K562 (cell line): Measurements from ENCODE around the gene APP. TPM values are rescaled to one million over a fixed set of nuclear protein-coding genes. Genes with fewer than 3 reads are reported as not detected.

Experiments used
- ARNT ChIP-seq, 2 experiments: fragments of 450-650 bp; IDR thresholded peaks; 2 replicates each; pipeline ENCODE4 v1.6.1; 2016; ENCODE audit warnings: mild to moderate bottlenecking in 1 of 2
- CHD7 ChIP-seq: fragments of 200-600 bp; sonication (generic); IDR thresholded peaks from one replicate; pipeline ENCODE4 v1.6.1; 2012; ENCODE audit warnings: mild to moderate bottlenecking, low read depth, low read length, inconsistent platforms
- CUX1 ChIP-seq: fragments of 200-800 bp; sonication (Bioruptor generic); IDR thresholded peaks from 2 replicates; pipeline ENCODE4 v1.6.1; 2016; ENCODE audit warnings: missing genetic modification characterization, missing compliant biosample characterization
- EHMT2 ChIP-seq: fragments of 450-650 bp; IDR thresholded peaks from 2 replicates; pipeline ENCODE4 v1.6.1; 2018; ENCODE audit warnings: antibody characterized with exemption
- HMGXB4 ChIP-seq: sonication (generic); formaldehyde crosslinking; IDR thresholded peaks from 2 replicates; pipeline ENCODE4 v1.8.1; 2023; ENCODE audit warnings: mild to moderate bottlenecking, missing genetic modification reagents
- KAT7 ChIP-seq: sonication (generic); formaldehyde crosslinking; IDR thresholded peaks from 2 replicates; pipeline ENCODE4 v1.8.0; 2022; ENCODE audit warnings: missing genetic modification reagents, mild to moderate bottlenecking, borderline replicate concordance
- ZBTB33 ChIP-seq: sonication (generic); formaldehyde crosslinking; IDR thresholded peaks from 2 replicates; pipeline ENCODE4 v1.8.1; 2023; ENCODE audit warnings: mild to moderate bottlenecking, missing genetic modification reagents
- polyA plus RNA-seq, 8 experiments: library from polyadenylated mRNA; depleted of rRNA in 4 of 8; stranded (reverse) in 5 of 8; unstranded in 3 of 8; fragments of >200 nt; fragmentation: Nextera tagmentation in 2 of 8; fragmentation: Illumina TruSeq in 1 of 8; extraction: Ambion mirVana in 2 of 8; extraction: Trizol in 1 of 8; gene quantifications; 2 replicates each; pipeline versions ENCODE4 v1.2.1 to v1.2.3, GENCODE V29; 2011 to 2014; ENCODE audit warnings: inconsistent platforms in 1 of 8, missing spikeins in 1 of 8
- total RNA-seq, 7 experiments: library from RNA; depleted of rRNA in 6 of 7; stranded (reverse); fragments of >200 nt in 6 of 7; fragmentation: Illumina TruSeq in 2 of 7; extraction: Trizol in 2 of 7; gene quantifications; 2 replicates each; pipeline versions ENCODE4 v1.2.1 to v1.2.3, GENCODE V29; 2011 to 2021; ENCODE audit warnings: low replicate concordance in 1 of 7

Gene APP
- total and polyA plus RNA-seq, 9 of the 15 experiments (the other 6 are each of a cell fraction or from before 2014, with no cell fraction given): 0.01 to 1.5 (median 0.16) TPM; not detected in 5

GRCh38 chr21:25872271-25872670 lies 298.3 kb downstream of the APP start (continued):
- no peak for TF ChIP-seq CHD7
- TF ChIP-seq EHMT2: no peak
- TF ChIP-seq CUX1 (CRISPR knock-in tag): no peak
- TF ChIP-seq HMGXB4 (CRISPR knock-in tag): no peak
- no peak for TF ChIP-seq KAT7 (CRISPR knock-in tag)
- TF ChIP-seq ARNT (IDR thresholded peaks at IDR 0.05): no peak
- no peak for TF ChIP-seq ZBTB33 (CRISPR knock-in tag)
